Hepatocyte (in vitro differentiated cells): Measurements from ENCODE around the gene FCRL4.

ENCODE experiments used
- CTCF ChIP-seq: fragments of 200-600 bp; sonication (generic); IDR thresholded peaks from 2 replicates; pipeline ENCODE4 v1.5.1; 2016; ENCODE audit warnings: antibody characterized with exemption, mild to moderate bottlenecking; ENCODE audit not compliant: poor library complexity
- EZH2 ChIP-seq: fragments of 200-600 bp; sonication (generic); IDR thresholded peaks from 2 replicates; pipeline ENCODE4 v1.6.1; 2016; ENCODE audit warnings: antibody characterized with exemption, mild to moderate bottlenecking, borderline replicate concordance

DNA sequence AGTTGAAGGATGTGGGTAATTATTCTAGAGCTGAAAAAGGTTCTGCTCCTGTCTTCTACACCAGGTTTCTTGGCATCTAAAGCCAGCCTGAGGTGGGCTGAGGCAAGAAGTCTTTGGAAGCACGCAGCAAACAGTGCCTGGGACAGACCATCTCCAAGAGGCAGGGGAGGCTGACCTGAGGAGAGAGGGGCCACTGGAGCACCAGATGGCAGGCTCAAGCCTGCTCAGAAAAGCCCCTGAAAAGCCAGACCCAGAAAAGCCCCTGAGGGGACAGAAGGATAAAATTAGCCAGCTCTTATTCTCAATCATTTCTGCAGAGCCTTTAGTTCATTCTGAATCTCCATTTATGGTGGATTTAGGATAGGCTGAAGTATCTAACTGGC lies 17.1 kb downstream of the FCRL4 start:
- TF ChIP-seq CTCF (no peak), EZH2 (no peak)
